ENCODE measurements around the gene PLCL1. TPM values are rescaled to one million over a fixed set of nuclear protein-coding genes. Genes with fewer than 3 reads are reported as not detected.

PLCL1 gene
- total RNA-seq, 4 donors from 2014 or later = 0.34 to 4.2 (median 1.2) TPM

- TF ChIP-seq POLR2A (IDR thresholded peaks at IDR 0.05) = no peak
- TF ChIP-seq, protein P1, sequence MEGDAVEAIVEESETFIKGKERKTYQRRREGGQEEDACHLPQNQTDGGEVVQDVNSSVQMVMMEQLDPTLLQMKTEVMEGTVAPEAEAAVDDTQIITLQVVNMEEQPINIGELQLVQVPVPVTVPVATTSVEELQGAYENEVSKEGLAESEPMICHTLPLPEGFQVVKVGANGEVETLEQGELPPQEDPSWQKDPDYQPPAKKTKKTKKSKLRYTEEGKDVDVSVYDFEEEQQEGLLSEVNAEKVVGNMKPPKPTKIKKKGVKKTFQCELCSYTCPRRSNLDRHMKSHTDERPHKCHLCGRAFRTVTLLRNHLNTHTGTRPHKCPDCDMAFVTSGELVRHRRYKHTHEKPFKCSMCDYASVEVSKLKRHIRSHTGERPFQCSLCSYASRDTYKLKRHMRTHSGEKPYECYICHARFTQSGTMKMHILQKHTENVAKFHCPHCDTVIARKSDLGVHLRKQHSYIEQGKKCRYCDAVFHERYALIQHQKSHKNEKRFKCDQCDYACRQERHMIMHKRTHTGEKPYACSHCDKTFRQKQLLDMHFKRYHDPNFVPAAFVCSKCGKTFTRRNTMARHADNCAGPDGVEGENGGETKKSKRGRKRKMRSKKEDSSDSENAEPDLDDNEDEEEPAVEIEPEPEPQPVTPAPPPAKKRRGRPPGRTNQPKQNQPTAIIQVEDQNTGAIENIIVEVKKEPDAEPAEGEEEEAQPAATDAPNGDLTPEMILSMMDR (IDR thresholded peaks at IDR 0.05) = no peak
- DNase-seq = no peak
Measured at GRCh38 chr2:197920088-197920487, 115.7 kb downstream of the PLCL1 start.

GRCh38 chr2:197920592-197921201 is 116.3 kb downstream of the PLCL1 start:
- no peak overlapping the region for H3K4me3 ChIP-seq
- no peaks in the 10 kb centered on the region for H3K9me3 ChIP-seq
- WGBS, 2 donors = 77 to 83% methylated on average over 5 of the region's 5 CpGs
- no peaks in the 10 kb centered on the region for H3K4me1 ChIP-seq
- no peaks in the 10 kb centered on the region for H3K36me3 ChIP-seq
- no peak for DNase-seq
- no peaks in the 10 kb centered on the region for H3K27me3 ChIP-seq
- intact Hi-C loops (cut with DNase I) = no loop called here
- no peak overlapping the region for H3K27ac ChIP-seq
- TF ChIP-seq, protein P1 (IDR thresholded peaks at IDR 0.05) = no peak
- TF ChIP-seq POLR2A (IDR thresholded peaks at IDR 0.05) = no peak

More at GRCh38 chr2:197920088-197920487, 115.7 kb downstream of the PLCL1 start:
- whole genome bisulfite sequencing, 2 donors = 63 to 93% methylated on average over 1 of the region's 1 CpG
- Histone ChIP-seq H3K36me3 (no peaks in the 10 kb centered on the region), H3K4me1 (no peaks in the 10 kb centered on the region), H3K4me3 (no peak overlapping the region), H3K27me3 (no peaks in the 10 kb centered on the region), H3K27ac (no peak overlapping the region), H3K9me3 (no peaks in the 10 kb centered on the region)
- intact Hi-C loops (cut with DNase I) = no loop called here

- Histone ChIP-seq H3K9me3 (no peaks in the 10 kb centered on the region), H3K4me1 (peaks cover 0 to 8% (median 0%) of the 10 kb centered on the region in 3 donors), H3K27me3 (no peaks in the 10 kb centered on the region), H3K27ac (no peak overlapping the region), H3K36me3 (no peaks in the 10 kb centered on the region), H3K4me3 (no peak overlapping the region)
- DNase-seq = no peak
- 87% methylated on average over 5 of the region's 5 CpGs for WGBS, 2 donors
- TF ChIP-seq, protein P1 (IDR thresholded peaks at IDR 0.05) = no peak
- TF ChIP-seq POLR2A (IDR thresholded peaks at IDR 0.05) = no peak
- intact Hi-C loops (cut with DNase I) = no loop called here
Measured at GRCh38 chr2:197924483-197924882, 120.1 kb downstream of the PLCL1 start.

DNA sequence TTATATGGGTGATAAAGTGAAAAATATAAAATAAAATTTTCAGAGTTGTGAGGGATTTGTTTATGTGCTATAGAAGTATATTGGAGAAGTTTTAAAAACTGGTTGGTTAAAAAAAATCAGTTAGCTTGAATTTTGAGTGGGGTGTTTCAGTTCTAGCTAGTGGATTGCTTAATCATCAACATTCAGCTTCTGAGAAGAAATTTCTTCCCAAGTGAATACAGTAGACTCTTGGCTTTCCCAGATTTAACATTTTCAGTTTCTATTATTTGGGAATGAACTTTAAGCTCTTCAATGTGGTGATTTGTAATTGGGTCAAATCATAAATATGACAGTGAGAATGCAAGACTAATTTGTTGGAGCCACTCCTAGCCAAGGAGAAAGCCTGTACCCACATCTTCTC is 120.8 kb downstream of the PLCL1 start:
- Histone ChIP-seq H3K36me3 (no peaks in the 10 kb centered on the region), H3K9me3 (no peaks in the 10 kb centered on the region), H3K4me1 (peaks cover 0 to 8% (median 0%) of the 10 kb centered on the region in 3 donors), H3K27ac (no peak overlapping the region), H3K4me3 (no peak overlapping the region), H3K27me3 (no peaks in the 10 kb centered on the region)
- no peak for DNase-seq
- TF ChIP-seq, protein P1 (IDR thresholded peaks at IDR 0.05) = no peak
- TF ChIP-seq POLR2A (IDR thresholded peaks at IDR 0.05) = no peak
- intact Hi-C loops (cut with DNase I) = no loop called here

- Histone ChIP-seq H3K27me3 (no peaks in the 10 kb centered on the region), H3K4me1 (peaks cover 0 to 8% (median 0%) of the 10 kb centered on the region in 3 donors), H3K36me3 (no peaks in the 10 kb centered on the region), H3K4me3 (no peak overlapping the region), H3K27ac (no peak overlapping the region), H3K9me3 (no peaks in the 10 kb centered on the region)
- intact Hi-C loops (cut with DNase I) = no loop called here
- no peak for DNase-seq
- TF ChIP-seq, protein P1 (IDR thresholded peaks at IDR 0.05) = no peak
- TF ChIP-seq POLR2A (IDR thresholded peaks at IDR 0.05) = no peak
Measured at GRCh38 chr2:197925976-197926375, 121.6 kb downstream of the PLCL1 start.

Measured in esophagus squamous epithelium (tissue), 5 donors.